ENCODE data around the gene RNASE11.

DNA sequence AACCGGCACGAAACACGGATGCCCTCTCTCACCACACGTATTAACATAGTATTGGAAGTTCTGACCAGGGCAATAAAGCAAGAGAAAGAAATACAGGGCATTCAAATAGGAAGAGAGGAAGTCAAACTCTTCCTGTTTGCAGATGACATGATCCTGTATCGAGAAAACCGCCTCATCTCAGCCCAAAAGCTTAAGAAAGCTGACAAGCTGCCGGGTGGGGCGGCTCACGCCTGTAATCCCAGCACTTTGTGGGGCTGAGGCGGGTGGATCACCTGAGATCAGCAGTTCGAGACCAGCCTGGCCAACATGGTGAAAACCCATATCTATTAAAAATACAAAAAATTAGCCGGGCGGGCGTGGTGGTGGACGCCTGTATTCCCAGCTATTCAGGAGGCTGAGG lies 36.0 kb upstream of the RNASE11 start:
- TF ChIP-seq, protein P1, sequence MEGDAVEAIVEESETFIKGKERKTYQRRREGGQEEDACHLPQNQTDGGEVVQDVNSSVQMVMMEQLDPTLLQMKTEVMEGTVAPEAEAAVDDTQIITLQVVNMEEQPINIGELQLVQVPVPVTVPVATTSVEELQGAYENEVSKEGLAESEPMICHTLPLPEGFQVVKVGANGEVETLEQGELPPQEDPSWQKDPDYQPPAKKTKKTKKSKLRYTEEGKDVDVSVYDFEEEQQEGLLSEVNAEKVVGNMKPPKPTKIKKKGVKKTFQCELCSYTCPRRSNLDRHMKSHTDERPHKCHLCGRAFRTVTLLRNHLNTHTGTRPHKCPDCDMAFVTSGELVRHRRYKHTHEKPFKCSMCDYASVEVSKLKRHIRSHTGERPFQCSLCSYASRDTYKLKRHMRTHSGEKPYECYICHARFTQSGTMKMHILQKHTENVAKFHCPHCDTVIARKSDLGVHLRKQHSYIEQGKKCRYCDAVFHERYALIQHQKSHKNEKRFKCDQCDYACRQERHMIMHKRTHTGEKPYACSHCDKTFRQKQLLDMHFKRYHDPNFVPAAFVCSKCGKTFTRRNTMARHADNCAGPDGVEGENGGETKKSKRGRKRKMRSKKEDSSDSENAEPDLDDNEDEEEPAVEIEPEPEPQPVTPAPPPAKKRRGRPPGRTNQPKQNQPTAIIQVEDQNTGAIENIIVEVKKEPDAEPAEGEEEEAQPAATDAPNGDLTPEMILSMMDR (IDR thresholded peaks at IDR 0.05), result no peak
- no peak for TF ChIP-seq POLR2A (IDR thresholded peaks at IDR 0.05)
